Astrocyte of the cerebellum (primary cell): Measurements from ENCODE around the gene CDK5.

Source experiments
- DNase-seq: peaks from one replicate; pipeline ENCODE4 v3.0.0-alpha.2; 2011; ENCODE audit warnings: low read depth
- H3K4me3 ChIP-seq: 2 replicates; pipeline ENCODE4 v1.5.1; 2011; ENCODE audit warnings: mild to moderate bottlenecking, low read depth, low read length, moderate library complexity
- in situ Hi-C: cut with HindIII; loops from 2 replicates; pipeline ENCODE4 v1.10.0; 2017; ENCODE audit warnings: low sequenced_read_pairs
- TF ChIP-seq, protein P1 (sequence below): IDR thresholded peaks from 2 replicates; pipeline ENCODE4 v1.5.1; 2012; ENCODE audit warnings: low read length, low read depth, moderate library complexity, mild to moderate bottlenecking; ENCODE audit errors: missing control alignments

The CDK5 gene

DNA sequence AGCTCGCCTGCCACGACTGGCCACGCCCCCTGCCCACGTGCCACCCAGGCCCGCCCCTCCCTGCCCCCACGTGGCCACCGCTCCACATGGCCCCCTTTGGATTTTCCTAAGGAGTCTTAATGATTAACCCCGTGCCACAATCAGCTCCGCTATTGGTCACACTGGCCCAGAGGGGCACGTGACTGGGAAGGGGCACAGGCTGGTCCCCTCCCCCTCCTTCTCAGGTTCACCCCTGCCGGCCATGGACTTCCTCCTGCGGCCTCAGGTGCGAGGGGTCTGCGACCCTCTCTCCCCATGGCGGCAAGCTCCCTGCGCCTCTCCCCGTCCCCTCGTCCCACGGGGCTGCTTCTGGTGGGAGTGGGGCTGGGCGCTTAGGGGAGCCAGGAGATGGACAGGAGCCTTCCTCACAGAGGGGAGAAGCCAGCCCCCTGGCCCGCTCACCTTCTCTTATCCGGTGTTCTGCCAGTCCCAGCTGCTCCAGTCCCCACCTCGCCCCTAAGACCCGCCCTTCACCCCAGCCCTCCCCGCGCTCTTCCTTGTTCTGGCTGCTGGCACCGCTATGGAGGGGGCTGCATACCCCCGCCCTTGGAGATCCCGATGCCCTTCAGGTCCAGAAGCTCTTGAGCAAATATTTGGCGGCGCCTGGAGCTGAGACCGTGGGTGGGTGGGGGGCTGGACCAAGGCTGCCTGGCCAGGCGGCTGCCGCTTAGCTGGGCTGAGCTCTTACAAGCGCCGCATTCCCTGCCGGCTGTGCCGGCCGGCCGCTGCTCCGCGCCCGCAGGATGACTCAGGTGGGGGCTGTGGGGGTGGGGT is 4.9 kb upstream of the CDK5 start:
- in situ Hi-C loops, result no loop called here
- DNase-seq, result no peak
- H3K4me3 ChIP-seq, result peak overlapping the region; percentile 27
- TF ChIP-seq, protein P1, sequence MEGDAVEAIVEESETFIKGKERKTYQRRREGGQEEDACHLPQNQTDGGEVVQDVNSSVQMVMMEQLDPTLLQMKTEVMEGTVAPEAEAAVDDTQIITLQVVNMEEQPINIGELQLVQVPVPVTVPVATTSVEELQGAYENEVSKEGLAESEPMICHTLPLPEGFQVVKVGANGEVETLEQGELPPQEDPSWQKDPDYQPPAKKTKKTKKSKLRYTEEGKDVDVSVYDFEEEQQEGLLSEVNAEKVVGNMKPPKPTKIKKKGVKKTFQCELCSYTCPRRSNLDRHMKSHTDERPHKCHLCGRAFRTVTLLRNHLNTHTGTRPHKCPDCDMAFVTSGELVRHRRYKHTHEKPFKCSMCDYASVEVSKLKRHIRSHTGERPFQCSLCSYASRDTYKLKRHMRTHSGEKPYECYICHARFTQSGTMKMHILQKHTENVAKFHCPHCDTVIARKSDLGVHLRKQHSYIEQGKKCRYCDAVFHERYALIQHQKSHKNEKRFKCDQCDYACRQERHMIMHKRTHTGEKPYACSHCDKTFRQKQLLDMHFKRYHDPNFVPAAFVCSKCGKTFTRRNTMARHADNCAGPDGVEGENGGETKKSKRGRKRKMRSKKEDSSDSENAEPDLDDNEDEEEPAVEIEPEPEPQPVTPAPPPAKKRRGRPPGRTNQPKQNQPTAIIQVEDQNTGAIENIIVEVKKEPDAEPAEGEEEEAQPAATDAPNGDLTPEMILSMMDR, result no peak

DNA sequence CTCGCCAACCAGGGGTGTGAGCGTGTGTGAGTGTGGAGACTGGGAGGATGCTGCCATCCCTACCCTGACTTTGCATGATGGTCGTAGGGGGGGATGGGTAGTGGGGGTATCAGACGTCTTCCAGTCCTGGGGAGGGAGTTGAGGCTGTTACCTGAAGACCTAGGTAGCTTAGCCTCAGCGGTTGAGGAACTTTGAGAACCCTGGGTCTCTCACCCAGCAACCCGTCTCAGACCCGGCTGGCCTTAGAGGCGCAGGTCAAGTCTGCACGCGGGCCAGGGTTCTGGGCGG is 4.4 kb upstream of the CDK5 start:
- no peak for DNase-seq
- H3K4me3 ChIP-seq, result peak overlapping the region; percentile 84
- TF ChIP-seq, protein P1, result no peak
- in situ Hi-C loops, result no loop called here

DNA sequence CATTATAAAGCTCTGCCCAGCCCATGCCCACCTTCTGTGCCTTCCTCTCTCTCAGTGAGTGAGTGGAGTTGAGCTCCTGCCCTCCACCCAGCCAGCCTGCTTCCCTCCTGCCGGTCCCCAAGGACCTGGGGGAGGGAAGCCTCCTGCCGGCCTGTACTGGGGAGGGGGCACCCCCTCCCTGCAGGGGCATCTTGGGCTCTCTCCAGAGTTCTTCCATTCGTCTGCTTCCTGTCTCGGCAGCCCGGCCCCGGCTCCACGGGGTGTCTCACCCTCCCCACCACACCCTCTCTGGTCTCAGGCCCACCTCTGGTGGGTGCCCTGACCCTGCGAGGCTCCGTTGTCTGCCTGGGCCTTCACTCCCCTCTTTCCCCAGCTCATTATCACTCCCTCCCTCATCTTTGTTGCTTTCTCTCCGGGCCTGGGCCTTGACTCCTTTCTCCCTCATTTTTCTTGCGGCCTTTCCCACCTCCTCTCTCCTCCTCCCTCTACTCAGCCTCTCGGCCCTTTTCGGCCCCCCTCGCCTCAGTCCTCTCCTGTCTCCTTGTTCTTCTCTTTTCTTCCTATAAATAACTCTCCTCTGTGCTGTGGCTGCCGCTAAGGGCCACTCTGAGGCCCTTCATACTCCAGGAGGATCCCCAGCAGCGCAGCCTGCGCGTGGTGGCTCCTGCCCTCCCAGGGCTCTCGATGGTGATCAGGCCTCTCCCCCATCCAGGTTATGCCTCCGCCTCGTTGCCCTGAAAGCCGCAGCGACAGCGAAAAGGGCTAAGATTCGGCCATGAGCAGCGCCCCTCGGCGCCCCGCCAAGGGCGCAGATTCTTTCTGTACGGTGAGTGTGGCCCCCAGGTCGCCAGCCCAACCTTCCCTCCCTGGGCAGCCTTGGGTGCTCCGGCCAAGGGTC is 3.8 kb upstream of the CDK5 start:
- DNase-seq, result no peak
- in situ Hi-C loops, result no loop called here
- H3K4me3 ChIP-seq, result peak overlapping the region; percentile 84
- TF ChIP-seq, protein P1, result no peak

DNA sequence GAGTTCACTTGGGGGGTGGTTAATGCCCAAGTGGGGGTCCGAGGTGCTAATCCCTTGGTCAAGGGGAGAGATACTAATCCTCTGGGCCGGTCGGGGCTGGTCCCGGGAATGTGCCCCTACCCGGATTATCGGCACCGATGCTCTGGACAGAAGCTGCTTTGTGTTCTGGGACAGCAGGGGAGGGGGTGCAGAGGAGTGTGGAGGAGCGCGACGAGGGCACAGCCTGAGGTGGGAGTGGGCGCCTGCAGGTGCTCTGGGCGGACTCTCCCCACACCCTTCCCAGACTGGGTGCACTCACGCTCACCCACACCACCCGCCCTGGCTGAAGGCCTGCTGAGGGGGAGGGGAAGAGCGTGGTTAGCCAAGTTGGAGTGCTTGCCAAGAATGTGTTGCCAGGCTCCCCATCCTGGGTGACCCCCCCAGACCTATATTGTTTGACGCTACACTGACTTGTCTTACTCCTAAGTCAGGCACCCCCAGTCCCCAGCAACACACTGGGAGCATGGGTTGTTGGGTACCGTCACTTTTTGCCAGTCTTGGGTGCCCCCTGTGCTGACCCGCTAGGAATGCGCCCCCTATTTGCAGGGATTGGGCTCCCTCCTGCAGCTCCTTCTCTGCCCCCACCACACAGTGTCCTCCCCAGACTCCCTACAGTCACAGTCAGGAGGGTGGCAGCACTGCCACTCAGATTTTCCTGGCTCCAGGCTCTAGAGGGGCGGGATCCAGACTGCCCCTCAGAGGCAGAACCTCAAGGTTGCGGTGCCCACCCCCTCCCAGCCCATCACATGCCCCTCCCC is 2.9 kb upstream of the CDK5 start:
- H3K4me3 ChIP-seq, result peak overlapping the region; percentile 84
- in situ Hi-C loops, result no loop called here
- TF ChIP-seq, protein P1, result peak; percentile 2
- no peak for DNase-seq

DNA sequence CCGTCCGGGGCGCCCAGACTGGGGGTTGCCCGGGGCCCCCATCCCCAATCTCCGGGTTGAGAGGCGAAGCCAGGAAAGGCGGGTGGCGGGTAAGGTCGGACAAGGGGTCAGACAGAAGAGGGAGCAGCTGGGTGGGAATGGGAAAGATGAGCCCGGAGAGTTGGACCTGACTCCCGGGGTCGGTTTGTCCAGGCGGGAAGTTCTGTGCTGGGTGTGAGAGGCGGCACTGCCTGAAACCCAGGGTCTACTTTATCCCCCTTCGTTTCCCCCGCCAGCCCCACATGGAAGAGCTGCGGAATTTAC is 2.4 kb upstream of the CDK5 start:
- DNase-seq, result no peak
- TF ChIP-seq, protein P1, result no peak
- peak overlapping the region; percentile 84 for H3K4me3 ChIP-seq
- in situ Hi-C loops, result no loop called here

DNA sequence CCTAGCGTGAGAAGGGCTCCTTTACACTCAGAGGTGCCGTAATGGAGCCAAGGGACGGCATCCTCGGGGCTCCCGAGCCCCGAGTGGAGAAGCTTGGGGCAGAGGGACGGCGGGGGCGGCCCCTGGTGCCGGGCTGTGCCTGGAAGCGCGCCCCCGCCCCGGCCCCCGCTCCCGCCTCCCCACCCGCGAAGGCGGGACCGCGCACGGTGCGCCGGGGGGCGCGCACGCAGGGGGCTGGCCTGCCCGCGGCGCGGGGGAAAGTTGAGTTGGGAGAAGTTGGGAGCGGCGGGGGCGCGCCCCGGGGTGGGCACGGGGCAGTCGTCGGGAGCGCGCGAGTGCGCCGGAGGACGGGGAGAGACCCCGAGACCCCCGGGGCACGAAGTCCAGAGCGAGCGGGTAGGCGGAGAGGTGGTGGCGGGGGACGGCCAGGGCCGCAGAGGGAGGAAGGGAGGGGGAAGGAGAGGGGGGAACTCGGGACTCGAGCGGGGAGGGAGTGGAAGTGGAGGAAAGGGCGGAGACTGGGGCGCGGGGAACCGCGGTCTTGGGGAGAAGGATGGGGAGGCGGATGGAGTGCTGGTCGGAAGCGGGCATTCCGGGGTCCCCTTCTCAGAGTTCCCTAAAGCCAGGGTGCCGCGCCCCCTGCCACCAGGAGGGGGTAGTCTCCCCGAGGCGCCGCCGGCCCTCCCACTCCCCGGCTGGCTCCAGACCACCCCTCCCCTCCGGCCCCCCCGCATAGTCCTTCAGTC is 1.8 kb upstream of the CDK5 start, which contains the start of gene SLC4A2:
TSS of gene SLC4A2 (plus strand) at position 223 of the 746 bp plus-strand sequence. CDS start 2,399 bp downstream, outside the sequence.
- DNase-seq, result no peak
- TF ChIP-seq, protein P1, result peak; percentile 55
- in situ Hi-C loops, result no loop called here

More for the DNA sequence above, 1.8 kb upstream of the CDK5 start, which contains the start of gene SLC4A2:
- peak within 1 kb of the TSS; percentile 84 for H3K4me3 ChIP-seq
